Measurements from ENCODE around the gene MTA2. TPM values are rescaled to one million over a fixed set of nuclear protein-coding genes. Genes with fewer than 3 reads are reported as not detected.

The MTA2 gene
- total and polyA plus RNA-seq, 10 of the 15 experiments (the other 5 are each of a cell fraction or from before 2014, with no cell fraction given) = 6.7 to 201 (median 113) TPM

DNA sequence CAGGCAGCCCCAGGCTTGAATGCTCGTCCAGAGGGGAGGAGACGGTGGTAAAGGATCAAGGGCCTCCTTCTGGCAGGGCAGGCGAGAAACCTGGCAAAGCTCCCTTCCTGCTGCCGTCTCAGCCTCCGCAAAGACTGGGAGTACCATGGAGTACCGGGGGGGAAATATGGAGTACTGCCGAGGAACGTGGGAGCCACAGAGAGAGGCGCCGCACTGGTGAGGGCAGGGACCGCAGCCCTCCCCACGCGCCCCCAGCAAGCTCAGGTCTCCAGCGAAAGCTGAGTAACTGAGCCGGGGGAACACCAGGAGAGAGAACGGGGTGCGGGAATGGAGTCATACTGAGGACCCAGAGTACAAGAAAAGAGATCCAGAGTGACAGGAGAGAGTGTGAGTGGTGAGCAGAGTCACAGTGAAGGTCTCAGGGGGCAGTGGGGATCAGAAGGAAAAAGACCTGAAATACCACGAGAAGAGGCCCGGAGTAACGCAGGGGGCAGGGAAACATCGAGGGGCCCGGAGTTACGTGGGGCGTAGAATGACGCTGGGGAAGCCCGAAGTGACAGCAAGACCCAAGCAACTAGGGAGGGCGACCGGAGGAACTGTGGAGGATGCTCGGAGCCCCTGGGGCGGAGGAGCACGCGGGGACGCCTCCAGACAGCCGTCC lies 10.2 kb upstream of the MTA2 start (continued):
- TF ChIP-seq MLLT1 (IDR thresholded peaks at IDR 0.05) (peak; percentile 73), ETV6 (conservative IDR thresholded peaks at IDR 0.05 in 1 of 2, IDR thresholded peaks at IDR 0.05 in 1 of 2; ENCODE audit: borderline replicate concordance in 1 of 2, low read depth in 1 of 2) (no peak), NBN (IDR thresholded peaks at IDR 0.05) (peak; percentile 74; the same call in 1 of the 2 replicates), NKRF (conservative IDR thresholded peaks at IDR 0.05) (no peak), TCF3 (IDR thresholded peaks at IDR 0.05; ENCODE audit: borderline replicate concordance, insufficient read depth, low read depth, low read length) (no peak), ZSCAN29 (IDR thresholded peaks at IDR 0.05) (no peak), CUX1 (IDR thresholded peaks at IDR 0.05; ENCODE audit: insufficient replicate concordance, low read depth, low read length) (no peak), EED (IDR thresholded peaks at IDR 0.05; ENCODE audit: low read depth) (no peak), NFIC (IDR thresholded peaks at IDR 0.05; ENCODE audit: low read depth, low read length) (no peak), CHD2 (IDR thresholded peaks at IDR 0.05; ENCODE audit: borderline replicate concordance, low read depth, low read length) (peak; percentile 55; the same call in 1 of the 2 replicates), ZNF384 (IDR thresholded peaks at IDR 0.05; ENCODE audit: borderline replicate concordance, low read depth, low read length) (no peak), ZNF274 (IDR thresholded peaks at IDR 0.05; ENCODE audit: insufficient read depth, insufficient read length) (no peak), NFYA (IDR thresholded peaks at IDR 0.05; ENCODE audit: borderline replicate concordance, low read depth, low read length) (no peak), YY1 (IDR thresholded peaks at IDR 0.05; ENCODE audit: low read depth, low read length) (no peak), ATF7 (IDR thresholded peaks at IDR 0.05; ENCODE audit: low read depth) (no peak), LARP7 (IDR thresholded peaks at IDR 0.05) (no peak), ZNF207 (IDR thresholded peaks at IDR 0.05; ENCODE audit: borderline replicate concordance) (no peak), CHD4 (IDR thresholded peaks at IDR 0.05) (no peak)

Data from GM12878 (cell line).